Caco-2 (cell line): ENCODE results near the gene PCNP. TPM values are rescaled to one million over a fixed set of nuclear protein-coding genes. Genes with fewer than 3 reads are reported as not detected.
"Not testable (repeated sequence)": the region's sequence is repeated elsewhere in the genome, so short reads cannot be mapped to it uniquely, and the experiment has no call there.

ENCODE experiments used
- BruUV-seq: library from RNA; stranded (reverse); fragments of 400-500 nt; replicated peaks from 2 replicates; lab custom pipeline; 2021; lab: Mats Ljungman, UMichigan
- CTCF ChIA-PET: fragments of 300-600 bp; sonication (Branson Sonifier 250); formaldehyde crosslinking; loops from one replicate; lab custom pipeline; 2022; ENCODE audit warnings: antibody characterized with exemption; lab: Charles Lee
- POLR2A ChIA-PET: fragments of 300-600 bp; sonication (Branson Sonifier 250); formaldehyde crosslinking; loops from one replicate; lab custom pipeline; 2022; ENCODE audit warnings: antibody characterized with exemption; lab: Charles Lee
- DNase-seq, 2 experiments: peaks; one replicate each; pipeline versions ENCODE4 v3.0.0 to v3.0.0-alpha.2; 2020 to 2022
- H3K27me3 ChIP-seq: replicated peaks from 2 replicates; pipeline ENCODE4 v1.6.0; 2011; ENCODE audit warnings: low read length; ENCODE audit not compliant: control insufficient read depth, insufficient read depth
- H3K36me3 ChIP-seq: 2 replicates; pipeline ENCODE4 v1.5.1; 2011; ENCODE audit warnings: low read length; ENCODE audit not compliant: control insufficient read depth, insufficient read depth
- H3K4me1 ChIP-seq: fragments of 250-450 bp; sonication (Bioruptor Pico); 2 replicates; pipeline ENCODE4 v1.5.1; 2020; ENCODE audit warnings: mild to moderate bottlenecking
- H3K4me3 ChIP-seq: 2 replicates; pipeline ENCODE4 v1.5.1; 2011; ENCODE audit warnings: low read depth, mild to moderate bottlenecking, control low read depth, low read length
- H3K9me3 ChIP-seq: fragments of 250-450 bp; sonication (Bioruptor Pico); 2 replicates; pipeline ENCODE4 v1.5.1; 2020; ENCODE audit warnings: mild to moderate bottlenecking, moderate library complexity
- H3K27ac Mint-ChIP-seq: one replicate; pipeline ENCODE4 v1.8.0; 2022; ENCODE audit warnings: mixed read lengths; ENCODE audit not compliant: unreplicated experiment
- H3K27me3 Mint-ChIP-seq: one replicate; pipeline ENCODE4 v1.8.0; 2022; ENCODE audit warnings: mixed read lengths; ENCODE audit not compliant: insufficient read depth, unreplicated experiment
- H3K36me3 Mint-ChIP-seq: one replicate; pipeline ENCODE4 v1.8.0; 2022; ENCODE audit warnings: mild to moderate bottlenecking, mixed read lengths; ENCODE audit not compliant: insufficient read depth, unreplicated experiment
- H3K4me1 Mint-ChIP-seq: one replicate; pipeline ENCODE4 v1.8.0; 2022; ENCODE audit warnings: low read depth, mixed read lengths; ENCODE audit not compliant: unreplicated experiment
- H3K4me3 Mint-ChIP-seq: one replicate; pipeline ENCODE4 v1.8.0; 2022; ENCODE audit warnings: mild to moderate bottlenecking, moderate library complexity, mixed read lengths; ENCODE audit not compliant: unreplicated experiment
- H3K9me3 Mint-ChIP-seq: one replicate; pipeline ENCODE4 v1.8.0; 2022; ENCODE audit warnings: mixed read lengths; ENCODE audit not compliant: unreplicated experiment
- CTCF ChIP-seq, 2 experiments: fragments of 200-600 bp in 1 of 2; IDR thresholded peaks; 1 replicate in 1 of 2; 2 replicates in 1 of 2; pipeline versions ENCODE4 v1.5.1 to v1.8.0; 2011 to 2022; ENCODE audit warnings: antibody characterized with exemption in 1 of 2, control low read depth in 1 of 2, inconsistent platforms in 1 of 2, low read depth in 1 of 2, low read length in 1 of 2, mild to moderate bottlenecking in 1 of 2, moderate library complexity in 1 of 2; ENCODE audit not compliant: insufficient read depth in 1 of 2, severe bottlenecking in 1 of 2, unreplicated experiment in 1 of 2
- intact Hi-C: fragments of 100-400 bp; cut with micrococcal nuclease; formaldehyde crosslinking; loops from one replicate; pipeline ENCODE4 v1.10.0; 2022; ENCODE audit not compliant: unreplicated experiment
- total RNA-seq: library from RNA; stranded (reverse); gene quantifications from 2 replicates; pipeline ENCODE4 v1.2.3, GENCODE V29; 2022

PCNP gene
- total RNA-seq, 1 experiment from 2014 or later = 141 TPM

GRCh38 chr3:101544161-101544850 lies 29.7 kb upstream of the PCNP start:
- Histone ChIP-seq H3K27me3 (no peaks in the 10 kb centered on the region), H3K9me3 (peaks cover 3% of the 10 kb centered on the region; the same call in 1 of the 2 replicates), H3K36me3 (no peaks in the 10 kb centered on the region), H3K4me3 (no peak overlapping the region), H3K4me1 (peaks cover 12% of the 10 kb centered on the region)
- H3K4me3 Mint-ChIP-seq = no peak overlapping the region
- no peak overlapping the region for H3K27ac Mint-ChIP-seq
- BruUV-seq = no TSS peak
- ChIA-PET CTCF (no interaction called here), POLR2A (no interaction called here)
- H3K9me3 Mint-ChIP-seq = no peaks in the 10 kb centered on the region
- no peaks in the 10 kb centered on the region for H3K36me3 Mint-ChIP-seq
- no peaks in the 10 kb centered on the region for H3K27me3 Mint-ChIP-seq
- DNase-seq = no peak
- TF ChIP-seq CTCF (IDR thresholded peaks at IDR 0.05; ENCODE audit: insufficient read depth in 1 of 2, low read depth in 1 of 2, low read length in 1 of 2, severe bottlenecking in 1 of 2, unreplicated experiment in 1 of 2) = peak in 1 of 2 experiments; percentile 4
- H3K4me1 Mint-ChIP-seq = peaks cover 15% of the 10 kb centered on the region
- intact Hi-C loops = loop anchor here (10.0 kb wide), 1 partner anchor 160 kb away; no protein-coding TSS in a partner anchor

- ChIA-PET POLR2A (interaction anchor here (0.6 to 1.6 kb wide), 2 partner anchors 13 to 25 kb away, joined by 4 to 14 read pairs; partner anchors contain the start of gene PCNP), CTCF (no interaction called here)
- no peak overlapping the region for H3K4me3 ChIP-seq
- H3K27ac Mint-ChIP-seq = peak overlapping the region; percentile 24
- H3K36me3 ChIP-seq = no peaks in the 10 kb centered on the region
- no TSS peak for BruUV-seq
- peaks cover 3% of the 10 kb centered on the region; the same call in 1 of the 2 replicates for H3K9me3 ChIP-seq
- no peaks in the 10 kb centered on the region for H3K27me3 Mint-ChIP-seq
- DNase-seq = peak in 1 of 2 experiments; percentile 31
- H3K36me3 Mint-ChIP-seq = no peaks in the 10 kb centered on the region
- H3K4me3 Mint-ChIP-seq = no peak overlapping the region
- no peak for TF ChIP-seq CTCF (IDR thresholded peaks at IDR 0.05; ENCODE audit: insufficient read depth in 1 of 2, low read depth in 1 of 2, low read length in 1 of 2, severe bottlenecking in 1 of 2, unreplicated experiment in 1 of 2)
- peaks cover 12% of the 10 kb centered on the region for H3K4me1 ChIP-seq
- no peaks in the 10 kb centered on the region for H3K9me3 Mint-ChIP-seq
- intact Hi-C loops = loop anchor here (1.0 to 10.0 kb wide), 4 partner anchors 13 to 164 kb away; partner anchors contain the start of genes SENP7 and TRMT10C
- peaks cover 15% of the 10 kb centered on the region for H3K4me1 Mint-ChIP-seq
- H3K27me3 ChIP-seq = no peaks in the 10 kb centered on the region
Observed at GRCh38 chr3:101548527-101549105, 25.4 kb upstream of the PCNP start.

GRCh38 chr3:101549473-101549872 lies 24.5 kb upstream of the PCNP start:
- H3K4me1 ChIP-seq = peaks cover 12% of the 10 kb centered on the region
- no peaks in the 10 kb centered on the region for H3K27me3 ChIP-seq
- no peaks in the 10 kb centered on the region for H3K36me3 ChIP-seq
- Mint-ChIP-seq H3K27me3 (no peaks in the 10 kb centered on the region), H3K4me3 (no peak overlapping the region), H3K36me3 (no peaks in the 10 kb centered on the region), H3K27ac (no peak overlapping the region), H3K4me1 (peaks cover 15% of the 10 kb centered on the region), H3K9me3 (no peaks in the 10 kb centered on the region)
- ChIA-PET CTCF (no interaction called here), POLR2A (no interaction called here)
- no peak for TF ChIP-seq CTCF (IDR thresholded peaks at IDR 0.05; ENCODE audit: insufficient read depth in 1 of 2, low read depth in 1 of 2, low read length in 1 of 2, severe bottlenecking in 1 of 2, unreplicated experiment in 1 of 2)
- H3K4me3 ChIP-seq = no peak overlapping the region
- DNase-seq = no peak
- peaks cover 3% of the 10 kb centered on the region; the same call in 1 of the 2 replicates for H3K9me3 ChIP-seq
- no TSS peak for BruUV-seq
- intact Hi-C loops = loop anchor here (2.0 to 10.0 kb wide), 2 partner anchors 37 to 165 kb away; partner anchors contain the start of gene SENP7

- H3K27ac Mint-ChIP-seq, intact Hi-C loops, H3K9me3 ChIP-seq, CTCF ChIA-PET, POLR2A ChIA-PET, H3K4me3 Mint-ChIP-seq, H3K27me3 ChIP-seq, H3K4me3 ChIP-seq, DNase-seq, H3K36me3 ChIP-seq, H3K36me3 Mint-ChIP-seq, H3K9me3 Mint-ChIP-seq, H3K27me3 Mint-ChIP-seq, BruUV-seq: not testable (repeated sequence)
- peaks cover 15% of the 10 kb centered on the region for H3K4me1 Mint-ChIP-seq
- H3K4me1 ChIP-seq = peaks cover 12% of the 10 kb centered on the region
Observed at GRCh38 chr3:101551359-101552081, 22.5 kb upstream of the PCNP start.
